K562 (cell line): ENCODE results near the gene PDCD1. TPM values are rescaled to one million over a fixed set of nuclear protein-coding genes. Genes with fewer than 3 reads are reported as not detected.

Experiments used
- ATAC-seq: fragments of 200-7000 bp; cut with Tn5 transposase; 3 replicates; pipeline ENCODE4 v1.9.1; 2020; ENCODE audit warnings: moderate library complexity
- BruUV-seq: library from RNA; stranded (reverse); fragments of 400-500 nt; replicated peaks from 2 replicates; lab custom pipeline; 2021; lab: Mats Ljungman, UMichigan
- CTCF ChIA-PET: fragments of 300-600 bp; formaldehyde crosslinking; extraction: SDS; loops from one replicate; lab custom pipeline; 2021; ENCODE audit warnings: low intra/inter-chr PET ratio; lab: Yijun Ruan, JAX
- POLR2A ChIA-PET: fragments of 300-600, 350-650 bp; sonication (Branson Sonifier 250); formaldehyde crosslinking; extraction: SDS; loops from one replicate; lab custom pipeline; 2021; ENCODE audit warnings: antibody characterized with exemption, inconsistent platforms; lab: Yijun Ruan, JAX
- DNase-seq, 4 experiments: peaks; one replicate each; pipeline versions ENCODE4 v3.0.0 to v3.0.0-alpha.2; 2011 to 2018; ENCODE audit warnings: low spot score in 3 of 4, mixed read lengths in 3 of 4; ENCODE audit errors: extremely low read depth in 1 of 4
- FAIRE-seq: peaks from 2 replicates; lab custom pipeline; 2011; peaks lifted over from hg19 to GRCh38; lab: Jason Lieb, UNC
- H2AFZ ChIP-seq: 2 replicates; pipeline ENCODE4 v1.6.0; 2011; ENCODE audit warnings: low read depth, low read length, control low read depth, inconsistent platforms
- H3K27ac ChIP-seq: fragments of 200-600 bp; 3 replicates; pipeline ENCODE4 v1.8.0; 2011; ENCODE audit warnings: low read depth, mild to moderate bottlenecking, control low read depth, inconsistent platforms, low read length, moderate library complexity, mixed read lengths; ENCODE audit errors: extremely low read depth
- H3K27me3 ChIP-seq, 2 experiments: fragments of 300-600 bp in 1 of 2; 2 replicates in 1 of 2; 3 replicates in 1 of 2; pipeline versions ENCODE4 v1.6.0 to v1.8.0; 2011; ENCODE audit warnings: inconsistent platforms in 2 of 2, low read length in 2 of 2, mild to moderate bottlenecking in 1 of 2, mixed read lengths in 1 of 2, moderate library complexity in 1 of 2; ENCODE audit not compliant: control insufficient read depth in 2 of 2, insufficient read depth in 2 of 2
- H3K36me3 ChIP-seq: fragments of 300-600 bp; 3 replicates; pipeline ENCODE4 v1.8.0; 2011; ENCODE audit warnings: mild to moderate bottlenecking, low read length, inconsistent platforms; ENCODE audit not compliant: control insufficient read depth, insufficient read depth
- H3K4me1 ChIP-seq, 2 experiments: fragments of 200-600 bp in 1 of 2; replicated peaks in 1 of 2; 2 replicates in 1 of 2; 3 replicates in 1 of 2; pipeline versions ENCODE4 v1.5.1 to v1.8.0; 2011; ENCODE audit warnings: inconsistent platforms in 2 of 2, low read length in 2 of 2, mild to moderate bottlenecking in 1 of 2, mixed read lengths in 1 of 2, moderate library complexity in 1 of 2; ENCODE audit not compliant: control insufficient read depth in 2 of 2, insufficient read depth in 2 of 2
- H3K4me2 ChIP-seq: 2 replicates; pipeline ENCODE4 v1.6.1; 2011; ENCODE audit warnings: low read length, control low read depth, inconsistent platforms, mixed read lengths; ENCODE audit not compliant: insufficient read depth
- H3K4me3 ChIP-seq: fragments of 200-600 bp; sonication (generic), shearing (Covaris generic); 2 replicates; pipeline ENCODE4 v1.5.1; 2016; ENCODE audit warnings: control low read depth, inconsistent platforms
- H3K79me2 ChIP-seq: fragments of 200-600 bp; 3 replicates; pipeline ENCODE4 v1.8.0; 2011; ENCODE audit warnings: low read length, inconsistent platforms; ENCODE audit not compliant: control insufficient read depth, insufficient read depth
- H3K9ac ChIP-seq, 2 experiments: 2 replicates each; pipeline versions ENCODE4 v1.6.0 to v1.6.1; 2011; ENCODE audit warnings: low read depth in 2 of 2, low read length in 2 of 2, control low read depth in 1 of 2, inconsistent platforms in 1 of 2, mild to moderate bottlenecking in 1 of 2, mixed read lengths in 1 of 2; ENCODE audit not compliant: insufficient read depth in 1 of 2
- H3K9me1 ChIP-seq: one replicate; pipeline ENCODE4 v1.6.0; 2011; ENCODE audit warnings: inconsistent platforms, mild to moderate bottlenecking, low read length, moderate library complexity; ENCODE audit not compliant: control insufficient read depth, insufficient read depth
- H3K9me3 ChIP-seq: replicated peaks from 2 replicates; pipeline ENCODE4 v1.5.1; 2011; ENCODE audit warnings: low read depth, low read length, inconsistent platforms; ENCODE audit not compliant: control insufficient read depth, insufficient read depth
- H4K20me1 ChIP-seq: replicated peaks from 2 replicates; pipeline ENCODE4 v1.6.1; 2011; ENCODE audit warnings: low read length, inconsistent platforms, mixed read lengths; ENCODE audit not compliant: control insufficient read depth, insufficient read depth
- ELF4 ChIP-seq: fragments of 450-650 bp; formaldehyde crosslinking; IDR thresholded peaks from 2 replicates; pipeline ENCODE4 v1.4.0; 2022; ENCODE audit warnings: missing genetic modification characterization
- ETV5 ChIP-seq: sonication (generic); formaldehyde crosslinking; IDR thresholded peaks from 2 replicates; pipeline ENCODE4 v1.4.0; 2020; ENCODE audit warnings: low read depth, mild to moderate bottlenecking, missing genetic modification reagents
- HDAC8 ChIP-seq: fragments of 450-650 bp; IDR thresholded peaks from 2 replicates; pipeline ENCODE4 v1.6.1; 2016; ENCODE audit warnings: mild to moderate bottlenecking, missing genetic modification characterization, moderate library complexity, missing compliant biosample characterization
- L3MBTL2 ChIP-seq: fragments of 450-650 bp; IDR thresholded peaks from 2 replicates; pipeline ENCODE4 v1.6.1; 2016; ENCODE audit warnings: mild to moderate bottlenecking, moderate library complexity
- NR2C2 ChIP-seq, 2 experiments: fragments of 200-800 bp in 1 of 2; sonication (Bioruptor generic) in 1 of 2; sonication (generic) in 1 of 2; formaldehyde crosslinking in 1 of 2; IDR thresholded peaks; 2 replicates each; pipeline versions ENCODE4 v1.6.1 to v1.8.0; 2016 to 2022; ENCODE audit warnings: mild to moderate bottlenecking in 1 of 2, missing compliant biosample characterization in 1 of 2, missing genetic modification characterization in 1 of 2, missing genetic modification reagents in 1 of 2
- PHF20 ChIP-seq: fragments of 450-650 bp; IDR thresholded peaks from 2 replicates; pipeline ENCODE4 v1.6.1; 2018; ENCODE audit not compliant: partially characterized antibody
- TAL1 ChIP-seq: fragments of 450-650 bp; IDR thresholded peaks from 2 replicates; pipeline ENCODE4 v1.6.1; 2016; ENCODE audit warnings: mild to moderate bottlenecking
- TSC22D4 ChIP-seq: fragments of 450-650 bp; IDR thresholded peaks from 2 replicates; pipeline ENCODE4 v1.6.1; 2016; ENCODE audit warnings: missing genetic modification characterization, missing biosample characterization, control low read depth
- ZC3H11A ChIP-seq: IDR thresholded peaks from 2 replicates; pipeline ENCODE4 v1.6.1; 2012; ENCODE audit warnings: low read depth, low read length, improper control_type of control experiment
- ZNF584 ChIP-seq: fragments of 200-800 bp; sonication (Bioruptor generic); IDR thresholded peaks from 2 replicates; pipeline ENCODE4 v1.6.1; 2016; ENCODE audit warnings: low read depth, mild to moderate bottlenecking, missing genetic modification characterization, missing compliant biosample characterization
- ZNF586 ChIP-seq: fragments of 450-650 bp; formaldehyde crosslinking; conservative IDR thresholded peaks from 2 replicates; pipeline ENCODE4 v1.4.0; 2020; ENCODE audit warnings: mild to moderate bottlenecking, moderate library complexity
- WGBS: fragments of 100-300 bp; shearing (Covaris generic); methylation state at CpG from one replicate; pipeline ENCODE4 v1.1.6; 2016; ENCODE audit warnings: low coverage, mixed read lengths; ENCODE audit not compliant: insufficient coverage; ENCODE audit errors: missing lambda C conversion rate; 5-methylcytosine and 5-hydroxymethylcytosine counted together
- in situ Hi-C: fragments of 300-500 bp; cut with MboI; formaldehyde crosslinking; loops from 4 replicates; pipeline ENCODE4 v1.15.0; 2018; ENCODE audit warnings: inconsistent platforms, mixed read lengths
- intact Hi-C: fragments of 100-400 bp; cut with micrococcal nuclease; formaldehyde crosslinking; loops from 2 replicates; pipeline ENCODE4 v1.14.2; 2022
- polyA plus RNA-seq, 8 experiments: library from polyadenylated mRNA; depleted of rRNA in 4 of 8; stranded (reverse) in 5 of 8; unstranded in 3 of 8; fragments of >200 nt; fragmentation: Nextera tagmentation in 2 of 8; fragmentation: Illumina TruSeq in 1 of 8; extraction: Ambion mirVana in 2 of 8; extraction: Trizol in 1 of 8; gene quantifications; 2 replicates each; pipeline versions ENCODE4 v1.2.1 to v1.2.3, GENCODE V29; 2011 to 2014; ENCODE audit warnings: inconsistent platforms in 1 of 8, missing spikeins in 1 of 8
- total RNA-seq, 7 experiments: library from RNA; depleted of rRNA in 6 of 7; stranded (reverse); fragments of >200 nt in 6 of 7; fragmentation: Illumina TruSeq in 2 of 7; extraction: Trizol in 2 of 7; gene quantifications; 2 replicates each; pipeline versions ENCODE4 v1.2.1 to v1.2.3, GENCODE V29; 2011 to 2021; ENCODE audit warnings: low replicate concordance in 1 of 7
- TF ChIP-seq, protein P1 (sequence below): fragments of 250-450 bp; sonication (Bioruptor Pico); IDR thresholded peaks from 2 replicates; pipeline ENCODE4 v1.8.0; 2022; ENCODE audit warnings: inconsistent platforms
- TF ChIP-seq, protein P2 (sequence below): fragments of 450-650 bp; formaldehyde crosslinking; conservative IDR thresholded peaks from 2 replicates; pipeline ENCODE4 v1.4.0; 2022; ENCODE audit warnings: mild to moderate bottlenecking, missing genetic modification characterization

PDCD1 gene
- total and polyA plus RNA-seq, 9 of the 15 experiments (the other 6 are each of a cell fraction or from before 2014, with no cell fraction given): 0.15 to 2.5 (median 1.0) TPM; not detected in 2

DNA sequence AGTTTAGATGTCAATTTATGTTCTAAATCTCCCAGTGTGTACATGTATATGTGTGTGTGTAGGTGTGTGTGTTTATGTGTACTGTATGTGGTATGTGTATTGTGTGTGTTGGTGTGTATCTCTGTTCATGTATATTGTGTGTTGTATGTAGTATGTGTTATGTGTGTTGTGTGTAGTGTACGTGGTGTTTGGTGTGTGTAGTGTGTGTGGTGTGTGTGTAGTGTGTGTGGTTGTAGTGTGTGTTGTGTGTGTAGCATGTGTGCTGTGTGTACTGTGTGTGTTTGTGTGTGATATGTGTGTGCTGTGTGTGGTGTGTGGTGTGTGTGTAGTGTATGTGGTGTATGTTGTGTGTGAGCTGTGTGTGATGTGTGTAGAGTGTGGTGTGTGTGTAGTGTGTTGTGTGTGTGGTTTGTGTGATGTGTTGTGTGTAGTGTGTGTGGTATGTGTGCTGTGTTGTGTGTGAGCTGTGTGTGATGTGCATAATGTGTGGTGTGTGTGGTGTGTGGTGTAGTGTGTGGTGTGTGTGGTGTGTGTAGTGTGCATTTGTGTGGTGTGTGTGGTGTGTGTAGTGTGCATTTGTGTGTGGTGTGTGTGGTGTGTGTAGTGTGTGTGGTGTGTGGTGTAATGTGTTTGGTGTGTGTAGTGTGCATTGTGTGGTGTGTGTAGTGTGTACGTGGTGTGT lies 5.6 kb upstream of the PDCD1 start:
- intact Hi-C loops: no loop called here
- in situ Hi-C loops: no loop called here
- ChIA-PET CTCF (no interaction called here), POLR2A (no interaction called here)
- peaks cover 4% of the 10 kb centered on the region; the same call in 1 of the 2 replicates for H3K9me3 ChIP-seq
- H3K4me1 ChIP-seq: peaks cover 5 to 49% of the 10 kb centered on the region in 2 experiments; a peak in 4 of 5 replicates
- ATAC-seq (no peak), FAIRE-seq (no peak), DNase-seq (no peak)
- no peaks in the 10 kb centered on the region for H3K79me2 ChIP-seq
- peaks cover 4 to 44% of the 10 kb centered on the region in 2 experiments; a peak in 4 of 5 replicates for H3K27me3 ChIP-seq
- BruUV-seq: no TSS peak
- peaks cover 5% of the 10 kb centered on the region for H4K20me1 ChIP-seq
- no peaks in the 10 kb centered on the region for H3K36me3 ChIP-seq
- no peak overlapping the region for H3K9ac ChIP-seq
- no peak overlapping the region for H3K4me3 ChIP-seq
- no peaks in the 10 kb centered on the region for H3K9me1 ChIP-seq
- WGBS: 55% methylated on average over 2 of the region's 2 CpGs
- no peak overlapping the region; the same call in 2 of the 3 replicates for H3K27ac ChIP-seq
- no peak overlapping the region for H3K4me2 ChIP-seq
- no peak overlapping the region for H2AFZ ChIP-seq
- 0 out of 2 replicates have a peak, but pooled peaks have one; percentile 35 for TF ChIP-seq NR2C2 (CRISPR knock-in tag; IDR thresholded peaks at IDR 0.05)
- TF ChIP-seq NR2C2 (tag; IDR thresholded peaks at IDR 0.05): no peak
- peak; percentile 35; the same call in 1 of the 2 replicates for TF ChIP-seq ELF4 (CRISPR knock-in tag)
- no peak for TF ChIP-seq ETV5 (CRISPR knock-in tag)
- TF ChIP-seq ZNF586 (CRISPR knock-in tag): no peak
- no peak for TF ChIP-seq TAL1
- TF ChIP-seq L3MBTL2: no peak
- TF ChIP-seq PHF20: peak; percentile 59
- TF ChIP-seq ZC3H11A: no peak
- TF ChIP-seq, protein P1, sequence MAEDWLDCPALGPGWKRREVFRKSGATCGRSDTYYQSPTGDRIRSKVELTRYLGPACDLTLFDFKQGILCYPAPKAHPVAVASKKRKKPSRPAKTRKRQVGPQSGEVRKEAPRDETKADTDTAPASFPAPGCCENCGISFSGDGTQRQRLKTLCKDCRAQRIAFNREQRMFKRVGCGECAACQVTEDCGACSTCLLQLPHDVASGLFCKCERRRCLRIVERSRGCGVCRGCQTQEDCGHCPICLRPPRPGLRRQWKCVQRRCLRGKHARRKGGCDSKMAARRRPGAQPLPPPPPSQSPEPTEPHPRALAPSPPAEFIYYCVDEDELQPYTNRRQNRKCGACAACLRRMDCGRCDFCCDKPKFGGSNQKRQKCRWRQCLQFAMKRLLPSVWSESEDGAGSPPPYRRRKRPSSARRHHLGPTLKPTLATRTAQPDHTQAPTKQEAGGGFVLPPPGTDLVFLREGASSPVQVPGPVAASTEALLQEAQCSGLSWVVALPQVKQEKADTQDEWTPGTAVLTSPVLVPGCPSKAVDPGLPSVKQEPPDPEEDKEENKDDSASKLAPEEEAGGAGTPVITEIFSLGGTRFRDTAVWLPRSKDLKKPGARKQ: no peak
- 0 out of 2 replicates have a peak, but pooled peaks have one; percentile 21 for TF ChIP-seq TSC22D4 (tag)
- no peak for TF ChIP-seq HDAC8 (tag)
- TF ChIP-seq ZNF584: no peak
- TF ChIP-seq, protein P2, sequence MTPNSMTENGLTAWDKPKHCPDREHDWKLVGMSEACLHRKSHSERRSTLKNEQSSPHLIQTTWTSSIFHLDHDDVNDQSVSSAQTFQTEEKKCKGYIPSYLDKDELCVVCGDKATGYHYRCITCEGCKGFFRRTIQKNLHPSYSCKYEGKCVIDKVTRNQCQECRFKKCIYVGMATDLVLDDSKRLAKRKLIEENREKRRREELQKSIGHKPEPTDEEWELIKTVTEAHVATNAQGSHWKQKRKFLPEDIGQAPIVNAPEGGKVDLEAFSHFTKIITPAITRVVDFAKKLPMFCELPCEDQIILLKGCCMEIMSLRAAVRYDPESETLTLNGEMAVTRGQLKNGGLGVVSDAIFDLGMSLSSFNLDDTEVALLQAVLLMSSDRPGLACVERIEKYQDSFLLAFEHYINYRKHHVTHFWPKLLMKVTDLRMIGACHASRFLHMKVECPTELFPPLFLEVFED (CRISPR knock-in tag): 0 out of 2 replicates have a peak, but pooled peaks have one; percentile 42
